ENCODE data around the gene TMCO4. TPM values are rescaled to one million over a fixed set of nuclear protein-coding genes. Genes with fewer than 3 reads are reported as not detected.
"Not testable (repeated sequence)": the region's sequence is repeated elsewhere in the genome, so short reads cannot be mapped to it uniquely, and the experiment has no call there.

The TMCO4 gene
- total RNA-seq, 1 experiment from 2014 or later = 13.5 TPM

- peaks cover 16% of the 10 kb centered on the region for H3K4me1 Mint-ChIP-seq (ENCODE audit: low read depth, unreplicated experiment)
- no peaks in the 10 kb centered on the region for H3K9me3 Mint-ChIP-seq (ENCODE audit: low read depth, unreplicated experiment)
- no peak for DNase-seq
- TF ChIP-seq CTCF (IDR thresholded peaks at IDR 0.05; ENCODE audit: unreplicated experiment) = no peak
- no TSS peak for BruUV-seq (replicated peaks)
- H3K4me3 Mint-ChIP-seq (ENCODE audit: low read depth, unreplicated experiment) = no peak overlapping the region
- intact Hi-C loops (cut with micrococcal nuclease; ENCODE audit: unreplicated experiment) = no loop called here
- peaks cover 4% of the 10 kb centered on the region for H3K36me3 Mint-ChIP-seq (ENCODE audit: insufficient read depth, unreplicated experiment)
- CTCF ChIA-PET = no interaction called here
- no peak overlapping the region for H3K27ac Mint-ChIP-seq (ENCODE audit: unreplicated experiment)
- H3K27me3 Mint-ChIP-seq (ENCODE audit: unreplicated experiment) = no peaks in the 10 kb centered on the region
These were observed 1.9 kb downstream of the TMCO4 start for GRCh38 chr1:19797827-19798226.

- H3K27ac Mint-ChIP-seq (ENCODE audit: unreplicated experiment) = no peak overlapping the region
- no peaks in the 10 kb centered on the region for H3K9me3 Mint-ChIP-seq (ENCODE audit: low read depth, unreplicated experiment)
- TF ChIP-seq CTCF (IDR thresholded peaks at IDR 0.05; ENCODE audit: unreplicated experiment) = no peak
- intact Hi-C loops (cut with micrococcal nuclease; ENCODE audit: unreplicated experiment) = no loop called here
- peaks cover 4% of the 10 kb centered on the region for H3K36me3 Mint-ChIP-seq (ENCODE audit: insufficient read depth, unreplicated experiment)
- no TSS peak for BruUV-seq (replicated peaks)
- H3K27me3 Mint-ChIP-seq (ENCODE audit: unreplicated experiment) = no peaks in the 10 kb centered on the region
- CTCF ChIA-PET = no interaction called here
- DNase-seq = no peak
- no peak overlapping the region for H3K4me3 Mint-ChIP-seq (ENCODE audit: low read depth, unreplicated experiment)
- no peaks in the 10 kb centered on the region for H3K4me1 Mint-ChIP-seq (ENCODE audit: low read depth, unreplicated experiment)
These were observed 5.1 kb downstream of the TMCO4 start for GRCh38 chr1:19794583-19794982.

GRCh38 chr1:19793360-19794046 lies 6.2 kb downstream of the TMCO4 start:
- TF ChIP-seq CTCF (IDR thresholded peaks at IDR 0.05; ENCODE audit: unreplicated experiment) = no peak
- no peaks in the 10 kb centered on the region for H3K4me1 Mint-ChIP-seq (ENCODE audit: low read depth, unreplicated experiment)
- CTCF ChIA-PET = no interaction called here
- no peak for DNase-seq
- no peaks in the 10 kb centered on the region for H3K36me3 Mint-ChIP-seq (ENCODE audit: insufficient read depth, unreplicated experiment)
- BruUV-seq (replicated peaks) = no TSS peak
- no peak overlapping the region for H3K4me3 Mint-ChIP-seq (ENCODE audit: low read depth, unreplicated experiment)
- H3K27ac Mint-ChIP-seq (ENCODE audit: unreplicated experiment) = no peak overlapping the region
- H3K9me3 Mint-ChIP-seq (ENCODE audit: low read depth, unreplicated experiment) = no peaks in the 10 kb centered on the region
- intact Hi-C loops (cut with micrococcal nuclease; ENCODE audit: unreplicated experiment) = no loop called here
- H3K27me3 Mint-ChIP-seq (ENCODE audit: unreplicated experiment) = no peaks in the 10 kb centered on the region

GRCh38 chr1:19792237-19793002 lies 7.3 kb downstream of the TMCO4 start:
- BruUV-seq (replicated peaks) = no TSS peak
- Mint-ChIP-seq H3K4me3 (ENCODE audit: low read depth, unreplicated experiment) (no peak overlapping the region), H3K27ac (ENCODE audit: unreplicated experiment) (no peak overlapping the region), H3K27me3 (ENCODE audit: unreplicated experiment) (no peaks in the 10 kb centered on the region), H3K9me3 (ENCODE audit: low read depth, unreplicated experiment) (no peaks in the 10 kb centered on the region), H3K4me1 (ENCODE audit: low read depth, unreplicated experiment) (peaks cover 3% of the 10 kb centered on the region), H3K36me3 (ENCODE audit: insufficient read depth, unreplicated experiment) (no peaks in the 10 kb centered on the region)
- intact Hi-C loops (cut with micrococcal nuclease; ENCODE audit: unreplicated experiment) = no loop called here
- DNase-seq = no peak
- CTCF ChIA-PET = no interaction called here
- TF ChIP-seq CTCF (IDR thresholded peaks at IDR 0.05; ENCODE audit: unreplicated experiment) = no peak

GRCh38 chr1:19790061-19790975 lies 9.4 kb downstream of the TMCO4 start:
- H3K27ac Mint-ChIP-seq (ENCODE audit: unreplicated experiment); intact Hi-C loops (cut with micrococcal nuclease; ENCODE audit: unreplicated experiment); DNase-seq; CTCF ChIA-PET; H3K4me3 Mint-ChIP-seq (ENCODE audit: low read depth, unreplicated experiment); H3K27me3 Mint-ChIP-seq (ENCODE audit: unreplicated experiment); H3K36me3 Mint-ChIP-seq (ENCODE audit: insufficient read depth, unreplicated experiment); H3K9me3 Mint-ChIP-seq (ENCODE audit: low read depth, unreplicated experiment); BruUV-seq (replicated peaks): not testable (repeated sequence)
- H3K4me1 Mint-ChIP-seq (ENCODE audit: low read depth, unreplicated experiment) = peaks cover 24% of the 10 kb centered on the region
